Amniotic epithelial cell (primary cell): ENCODE data around the gene ARL9.
A peak's percentile ranks its signal among the peaks of the same experiment; 100 is the strongest.

Experiments
- DNase-seq: peaks from one replicate; pipeline ENCODE4 v3.0.0-alpha.2; 2010; ENCODE audit warnings: low read depth

Gene ARL9

GRCh38 chr4:56531823-56532222 lies 26.2 kb downstream of the ARL9 start:
- peak; percentile 76 for DNase-seq

DNA sequence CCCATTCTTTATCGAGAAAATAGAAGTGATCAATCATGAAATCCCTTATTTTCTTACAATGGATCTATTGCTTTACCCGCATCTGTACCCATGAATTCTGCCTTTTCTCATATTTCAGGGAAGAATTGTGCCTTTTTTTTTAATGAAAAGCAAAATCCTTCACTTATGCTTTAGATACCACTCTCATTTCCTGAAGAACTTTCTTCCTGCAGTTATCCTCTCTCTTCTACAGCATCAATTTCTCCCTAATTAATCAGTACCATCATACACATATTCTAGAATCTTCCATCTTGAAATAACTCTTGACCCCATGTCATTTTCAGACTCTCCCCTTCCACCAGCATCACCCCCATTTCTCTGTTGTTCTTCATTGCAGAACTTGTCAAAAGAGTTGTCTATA lies 26.6 kb downstream of the ARL9 start:
- no peak for DNase-seq

GRCh38 chr4:56535915-56536314 lies 30.3 kb downstream of the ARL9 start:
- no peak for DNase-seq

DNA sequence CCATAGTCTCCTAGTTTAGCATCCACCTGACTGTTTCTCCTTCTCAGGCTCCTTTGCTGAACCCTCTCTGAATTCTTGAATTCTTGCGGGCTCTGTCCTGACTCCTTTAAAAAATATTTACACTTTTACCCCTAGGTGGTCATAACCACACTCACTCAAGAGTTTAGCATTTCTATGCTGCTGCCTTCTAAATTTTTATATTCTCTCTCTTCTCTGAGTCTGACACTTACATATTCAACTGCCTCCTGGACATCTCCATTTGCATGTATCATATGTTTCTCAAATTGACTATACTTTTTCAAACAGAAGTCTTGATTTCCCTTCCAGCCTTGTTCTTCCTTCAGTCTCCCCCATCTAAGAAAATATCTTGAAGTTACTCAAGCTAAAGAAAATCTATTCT lies 31.6 kb downstream of the ARL9 start:
- no peak for DNase-seq

DNA sequence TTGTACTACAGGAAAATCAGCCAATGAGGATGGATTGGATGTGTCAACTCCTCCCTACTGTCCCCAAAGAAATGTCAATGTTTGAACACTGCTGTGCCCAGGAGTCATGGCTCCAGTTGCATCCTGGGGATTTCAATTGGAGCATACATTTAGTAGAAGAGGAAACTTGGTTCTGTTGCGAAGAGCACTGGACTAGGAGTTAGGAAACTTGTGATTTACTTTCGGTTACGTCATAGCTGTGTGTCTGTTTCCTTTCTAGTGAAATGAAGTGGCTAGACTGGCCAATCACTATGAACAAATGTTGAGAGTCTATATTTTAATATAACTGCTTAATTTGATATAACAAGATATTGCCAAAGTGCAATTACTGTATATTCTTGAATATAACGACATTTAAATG lies 35.2 kb downstream of the ARL9 start:
- no peak for DNase-seq

- peak; percentile 76 for DNase-seq
Observed at GRCh38 chr4:56544573-56545131, 39.1 kb downstream of the ARL9 start.

- no peak for DNase-seq
Observed at GRCh38 chr4:56550642-56551041, 45.1 kb downstream of the ARL9 start.

DNA sequence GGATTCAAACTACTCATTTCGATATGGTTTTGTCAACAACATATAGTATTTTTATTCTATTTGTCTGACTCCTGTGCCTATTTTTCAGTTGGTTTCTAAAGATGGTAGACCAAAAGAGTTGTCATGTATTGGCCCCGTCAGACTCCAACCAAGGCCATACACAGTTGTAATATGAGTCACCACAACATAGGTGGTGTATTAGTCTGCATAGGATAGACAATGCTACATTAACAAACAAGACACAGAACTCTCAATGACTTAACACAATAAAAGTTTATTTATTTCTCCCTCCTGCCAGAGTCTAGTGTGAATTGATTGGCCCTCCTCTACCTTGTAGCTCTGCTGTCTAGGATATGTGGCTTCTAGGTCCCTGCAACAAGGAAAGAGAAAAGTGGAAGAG lies 45.9 kb downstream of the ARL9 start:
- no peak for DNase-seq

DNA sequence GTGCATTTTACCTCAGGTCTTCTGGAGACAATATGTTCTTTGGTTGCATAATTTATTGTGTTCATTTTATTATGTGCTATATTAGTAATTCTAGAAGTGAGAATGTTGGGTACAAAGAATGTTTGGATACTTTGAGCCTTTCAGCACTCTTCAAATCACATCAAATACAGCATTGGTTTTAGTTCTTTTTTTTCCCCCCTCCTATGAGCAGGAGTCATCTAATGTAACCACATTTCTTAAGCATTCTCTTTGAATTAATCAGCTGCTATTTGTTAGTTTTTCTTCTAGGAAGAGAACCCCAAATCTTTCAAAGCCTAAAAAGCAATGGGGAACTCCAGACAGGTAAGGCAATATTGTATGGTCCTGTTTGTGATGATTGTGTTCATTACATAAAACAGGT lies 46.7 kb downstream of the ARL9 start:
- DNase-seq: no peak

- peak; percentile 91 for DNase-seq
Observed at GRCh38 chr4:56570041-56570440, 64.5 kb downstream of the ARL9 start.
